Measurements from ENCODE around the gene KIRREL1. TPM values are rescaled to one million over a fixed set of nuclear protein-coding genes. Genes with fewer than 3 reads are reported as not detected.

The KIRREL1 gene
- total and polyA plus RNA-seq, 2 of the 8 experiments (the other 6 are each of a cell fraction or from before 2014, with no cell fraction given): 14.2 to 39.0 TPM

DNA sequence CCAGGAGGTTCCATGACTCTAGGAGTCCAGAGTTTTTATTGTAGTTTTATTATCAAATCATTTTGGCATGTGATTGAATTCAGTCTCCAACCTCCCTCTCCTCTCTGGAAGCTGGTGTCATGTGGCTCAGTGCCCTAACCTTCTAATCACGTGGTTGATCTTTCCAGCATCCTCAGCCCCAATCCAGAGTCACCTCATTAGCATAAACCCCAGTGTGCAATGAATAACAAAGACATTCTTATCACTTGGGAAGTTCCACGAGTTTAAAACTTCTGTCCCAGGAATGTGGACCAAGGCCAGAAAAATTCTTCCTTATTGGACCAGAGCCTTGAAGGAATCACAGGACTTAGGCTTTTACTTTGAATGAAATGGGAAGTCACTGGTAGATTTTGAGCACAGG, 52.2 kb downstream of the KIRREL1 start:
- H2BK120ac ChIP-seq (replicated peaks; ENCODE audit: low read depth, low read length): no peak overlapping the region
- H2BK20ac ChIP-seq (ENCODE audit: low read length): no peak overlapping the region
- no peak overlapping the region; a peak in 1 of 8 replicates for H3K4me3 ChIP-seq (ENCODE audit: extremely low read depth in 1 of 4, insufficient read depth in 2 of 4, low read depth in 3 of 4, low read length in 4 of 4)
- H3K14ac ChIP-seq (ENCODE audit: insufficient read length): no peak overlapping the region
- no peaks in the 10 kb centered on the region; the same call in 1 of the 2 replicates for H3K23me2 ChIP-seq (ENCODE audit: low read depth, low read length)
- CTCF ChIA-PET (ENCODE audit: partially characterized antibody): interaction anchor here (0.8 to 49.0 kb wide), 11 partner anchors 9 to 82 kb away, joined by 3 to 1615 read pairs (median 7); partner anchors contain the start of gene KIRREL1
- H4K5ac ChIP-seq (ENCODE audit: insufficient read length, low read depth, low read length): no peak overlapping the region
- POLR2A ChIA-PET (ENCODE audit: partially characterized antibody): interaction anchor here (0.6 to 1.5 kb wide), 4 partner anchors 8 to 18 kb away, joined by 3 to 8 read pairs (median 4); no protein-coding TSS in a partner anchor
- H2BK5ac ChIP-seq (ENCODE audit: low read depth, low read length): no peak overlapping the region
- DNase-seq (ENCODE audit: low read depth in 1 of 2, low spot score in 2 of 2) (peak in 1 of 2 experiments; percentile 17), FAIRE-seq (peak; percentile 84)
- no peaks in the 10 kb centered on the region; a peak in 1 of 8 replicates for H3K36me3 ChIP-seq (ENCODE audit: control insufficient read depth in 2 of 4, insufficient read depth in 4 of 4, low read length in 3 of 4)
- no peak overlapping the region for H3K18ac ChIP-seq (ENCODE audit: extremely low read depth, low read length)
- no peak overlapping the region for H3K23ac ChIP-seq (ENCODE audit: insufficient read length)
- H2AK5ac ChIP-seq (ENCODE audit: low read depth, low read length): peak overlapping the region; percentile 67; the same call in 1 of the 2 replicates
- H3K27me3 ChIP-seq (replicated peaks in 1 of 4; ENCODE audit: control insufficient read depth in 3 of 4, extremely low read depth in 1 of 4, insufficient read depth in 3 of 4, low read length in 3 of 4): no peaks in the 10 kb centered on the region
- peaks cover 2 to 19% (median 12%) of the 10 kb centered on the region in 4 experiments for H3K4me1 ChIP-seq (replicated peaks in 1 of 4; ENCODE audit: control insufficient read depth in 3 of 4, insufficient read depth in 4 of 4, low read length in 3 of 4)
- H3K4me2 ChIP-seq (ENCODE audit: insufficient read depth in 1 of 2, low read depth in 2 of 2, low read length in 2 of 2): 0 out of 4 replicates have a peak overlapping the region, but pooled peaks of 1 of the 2 experiments have one; percentile 10
- H3K56ac ChIP-seq (replicated peaks; ENCODE audit: insufficient read length, low read depth, low read length): no peak overlapping the region
- no peak overlapping the region for H3K27ac ChIP-seq (ENCODE audit: low read depth, low read length)
- no peak overlapping the region for H4K8ac ChIP-seq (ENCODE audit: extremely low read depth, insufficient read depth, low read length)
- 38% methylated on average over 2 of the region's 2 CpGs; no CpG with 5 or more reads in 1 of the 2 experiments for WGBS, 2 experiments (ENCODE audit: extremely low coverage in 1 of 2, insufficient coverage in 1 of 2, insufficient read length in 1 of 2, insufficient replicate concordance in 2 of 2, low coverage in 1 of 2, low lambda C conversion rate in 2 of 2, missing lambda C conversion rate in 1 of 2)
- H3K79me1 ChIP-seq (ENCODE audit: low read depth, low read length): peaks cover 9% of the 10 kb centered on the region
- peaks cover 2 to 3% of the 10 kb centered on the region in 2 experiments for H4K20me1 ChIP-seq (replicated peaks in 1 of 2; ENCODE audit: control insufficient read depth in 1 of 2, insufficient read depth in 2 of 2, low read length in 2 of 2)
- H3K79me2 ChIP-seq (ENCODE audit: control insufficient read depth in 1 of 2, insufficient read depth in 2 of 2, low read length in 2 of 2): peaks cover 0 to 44% of the 10 kb centered on the region in 2 experiments; a peak in 1 of 4 replicates
- no peak overlapping the region; the same call in 1 of the 2 replicates for H2BK12ac ChIP-seq (ENCODE audit: low read depth, low read length)
- no peak overlapping the region for H2AFZ ChIP-seq (ENCODE audit: low read length)
- H3K9ac ChIP-seq (replicated peaks in 1 of 4; ENCODE audit: extremely low read depth in 1 of 4, low read depth in 3 of 4, low read length in 3 of 4): no peak overlapping the region
- no peak overlapping the region for H2BK15ac ChIP-seq (ENCODE audit: low read length)
- no peak overlapping the region for H4K91ac ChIP-seq (replicated peaks; ENCODE audit: insufficient read length, low read length)
- no peaks in the 10 kb centered on the region for H3K9me3 ChIP-seq (ENCODE audit: insufficient read depth in 2 of 2, low read depth in 1 of 2, low read length in 1 of 2)
- TF ChIP-seq GABPA (IDR thresholded peaks at IDR 0.05; ENCODE audit: borderline replicate concordance, insufficient read depth, low read length) (no peak), TEAD4 (IDR thresholded peaks at IDR 0.05; ENCODE audit: low read depth, low read length) (peak; percentile 84), POU5F1 (IDR thresholded peaks at IDR 0.05; ENCODE audit: low read depth, low read length) (peak; percentile 84; the same call in 1 of the 2 replicates)
- TF ChIP-seq, protein P1, sequence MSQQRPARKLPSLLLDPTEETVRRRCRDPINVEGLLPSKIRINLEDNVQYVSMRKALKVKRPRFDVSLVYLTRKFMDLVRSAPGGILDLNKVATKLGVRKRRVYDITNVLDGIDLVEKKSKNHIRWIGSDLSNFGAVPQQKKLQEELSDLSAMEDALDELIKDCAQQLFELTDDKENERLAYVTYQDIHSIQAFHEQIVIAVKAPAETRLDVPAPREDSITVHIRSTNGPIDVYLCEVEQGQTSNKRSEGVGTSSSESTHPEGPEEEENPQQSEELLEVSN (IDR thresholded peaks at IDR 0.05): peak; percentile 64; the same call in 1 of the 2 replicates
- TF ChIP-seq, protein P2, sequence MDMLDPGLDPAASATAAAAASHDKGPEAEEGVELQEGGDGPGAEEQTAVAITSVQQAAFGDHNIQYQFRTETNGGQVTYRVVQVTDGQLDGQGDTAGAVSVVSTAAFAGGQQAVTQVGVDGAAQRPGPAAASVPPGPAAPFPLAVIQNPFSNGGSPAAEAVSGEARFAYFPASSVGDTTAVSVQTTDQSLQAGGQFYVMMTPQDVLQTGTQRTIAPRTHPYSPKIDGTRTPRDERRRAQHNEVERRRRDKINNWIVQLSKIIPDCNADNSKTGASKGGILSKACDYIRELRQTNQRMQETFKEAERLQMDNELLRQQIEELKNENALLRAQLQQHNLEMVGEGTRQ (IDR thresholded peaks at IDR 0.05; ENCODE audit: low read length): peak; percentile 79
- TF ChIP-seq, protein P3, sequence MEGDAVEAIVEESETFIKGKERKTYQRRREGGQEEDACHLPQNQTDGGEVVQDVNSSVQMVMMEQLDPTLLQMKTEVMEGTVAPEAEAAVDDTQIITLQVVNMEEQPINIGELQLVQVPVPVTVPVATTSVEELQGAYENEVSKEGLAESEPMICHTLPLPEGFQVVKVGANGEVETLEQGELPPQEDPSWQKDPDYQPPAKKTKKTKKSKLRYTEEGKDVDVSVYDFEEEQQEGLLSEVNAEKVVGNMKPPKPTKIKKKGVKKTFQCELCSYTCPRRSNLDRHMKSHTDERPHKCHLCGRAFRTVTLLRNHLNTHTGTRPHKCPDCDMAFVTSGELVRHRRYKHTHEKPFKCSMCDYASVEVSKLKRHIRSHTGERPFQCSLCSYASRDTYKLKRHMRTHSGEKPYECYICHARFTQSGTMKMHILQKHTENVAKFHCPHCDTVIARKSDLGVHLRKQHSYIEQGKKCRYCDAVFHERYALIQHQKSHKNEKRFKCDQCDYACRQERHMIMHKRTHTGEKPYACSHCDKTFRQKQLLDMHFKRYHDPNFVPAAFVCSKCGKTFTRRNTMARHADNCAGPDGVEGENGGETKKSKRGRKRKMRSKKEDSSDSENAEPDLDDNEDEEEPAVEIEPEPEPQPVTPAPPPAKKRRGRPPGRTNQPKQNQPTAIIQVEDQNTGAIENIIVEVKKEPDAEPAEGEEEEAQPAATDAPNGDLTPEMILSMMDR (IDR thresholded peaks at IDR 0.05; ENCODE audit: control extremely low read depth in 1 of 3, insufficient read depth in 1 of 3, low read depth in 1 of 3, low read length in 3 of 3): no peak
- no peak overlapping the region for H3K4ac ChIP-seq (replicated peaks; ENCODE audit: insufficient read length, low read depth, low read length)
